ACHN (cell line): ENCODE data around the gene GNAS-AS1.
A peak's percentile ranks its signal among the peaks of the same experiment; 100 is the strongest.

ENCODE experiments used
- DNase-seq: peaks from one replicate; pipeline ENCODE4 v3.0.0-alpha.2; 2015
- in situ Hi-C: cut with HindIII; loops from 2 replicates; pipeline ENCODE4 v1.10.0; 2017; ENCODE audit warnings: low sequenced_read_pairs, low pct_ligation_motif_present, low pct_unique_long_range_greater_than_20kb

The GNAS-AS1 gene

GRCh38 chr20:58850693-58851174 is at the start of gene GNAS-AS1:
Gene GNAS-AS1 (minus strand): TSS chr20:58850902.
- in situ Hi-C loops: no loop called here
- no peak for DNase-seq

GRCh38 chr20:58900397-58900796 is 49.7 kb upstream of the GNAS-AS1 start:
- in situ Hi-C loops: no loop called here
- no peak for DNase-seq

GRCh38 chr20:58899512-58899911 is 48.8 kb upstream of the GNAS-AS1 start:
- in situ Hi-C loops: no loop called here
- no peak for DNase-seq

- in situ Hi-C loops: no loop called here
- no peak for DNase-seq
Observed at GRCh38 chr20:58898629-58899408, 48.1 kb upstream of the GNAS-AS1 start.

GRCh38 chr20:58897488-58897887 is 46.8 kb upstream of the GNAS-AS1 start:
- in situ Hi-C loops: no loop called here
- no peak for DNase-seq

- in situ Hi-C loops: no loop called here
- no peak for DNase-seq
Observed at GRCh38 chr20:58896820-58897219, 46.1 kb upstream of the GNAS-AS1 start.

- in situ Hi-C loops: no loop called here
- no peak for DNase-seq
Observed at GRCh38 chr20:58895448-58896180, 44.9 kb upstream of the GNAS-AS1 start.

- in situ Hi-C loops: no loop called here
- DNase-seq: no peak
Observed at GRCh38 chr20:58894652-58895447, 44.1 kb upstream of the GNAS-AS1 start.

GRCh38 chr20:58893355-58894120 is 42.8 kb upstream of the GNAS-AS1 start:
- in situ Hi-C loops: no loop called here
- no peak for DNase-seq

GRCh38 chr20:58892932-58893224 is 42.2 kb upstream of the GNAS-AS1 start:
- in situ Hi-C loops: no loop called here
- no peak for DNase-seq

GRCh38 chr20:58892141-58892931 is 41.6 kb upstream of the GNAS-AS1 start:
- in situ Hi-C loops: no loop called here
- DNase-seq: peak; percentile 49

GRCh38 chr20:58891718-58892140 is 41.0 kb upstream of the GNAS-AS1 start:
- in situ Hi-C loops: no loop called here
- DNase-seq: no peak

- in situ Hi-C loops: no loop called here
- DNase-seq: peak; percentile 60
Observed at GRCh38 chr20:58891086-58891717, 40.5 kb upstream of the GNAS-AS1 start.

GRCh38 chr20:58890518-58891085 is 39.9 kb upstream of the GNAS-AS1 start:
- DNase-seq: peak; percentile 72
- in situ Hi-C loops: no loop called here

- in situ Hi-C loops: no loop called here
- no peak for DNase-seq
Observed at GRCh38 chr20:58889798-58890517, 39.3 kb upstream of the GNAS-AS1 start.

GRCh38 chr20:58889334-58889760 is 38.6 kb upstream of the GNAS-AS1 start:
- no peak for DNase-seq
- in situ Hi-C loops: no loop called here
